H1 (cell line): ENCODE measurements around the gene FAM25C. TPM values are rescaled to one million over a fixed set of nuclear protein-coding genes. Genes with fewer than 3 reads are reported as not detected.
"Not testable (repeated sequence)": the region's sequence is repeated elsewhere in the genome, so short reads cannot be mapped to it uniquely, and the experiment has no call there.

Experiments used
- CTCF ChIA-PET: fragments of 300-600 bp; sonication (Branson Sonifier 250); formaldehyde crosslinking; loops from one replicate; lab custom pipeline; 2021; ENCODE audit not compliant: partially characterized antibody; lab: Charles Lee
- POLR2A ChIA-PET: fragments of 300-600 bp; sonication (Branson Sonifier 250); formaldehyde crosslinking; loops from one replicate; lab custom pipeline; 2021; ENCODE audit warnings: inconsistent platforms; ENCODE audit not compliant: partially characterized antibody; lab: Charles Lee
- DNase-seq, 2 experiments: peaks; one replicate each; pipeline versions ENCODE4 v3.0.0 to v3.0.0-alpha.2; 2010 to 2022; ENCODE audit warnings: low spot score in 2 of 2, low read depth in 1 of 2, mixed read lengths in 1 of 2
- FAIRE-seq: peaks from 2 replicates; lab custom pipeline; 2011; peaks lifted over from hg19 to GRCh38; lab: Jason Lieb, UNC
- H2AFZ ChIP-seq: 2 replicates; pipeline ENCODE4 v1.8.1; 2012; ENCODE audit warnings: low read length, inconsistent platforms
- H2AK5ac ChIP-seq: 2 replicates; pipeline ENCODE4 v1.6.1; 2013; ENCODE audit warnings: low read depth, low read length
- H2BK120ac ChIP-seq: replicated peaks from 2 replicates; pipeline ENCODE3; 2013; ENCODE audit warnings: low read depth, low read length, inconsistent platforms
- H2BK12ac ChIP-seq: 2 replicates; pipeline ENCODE4 v1.6.1; 2013; ENCODE audit warnings: low read depth, low read length
- H2BK15ac ChIP-seq: 2 replicates; pipeline ENCODE4 v1.6.1; 2013; ENCODE audit warnings: low read length
- H2BK20ac ChIP-seq: 2 replicates; pipeline ENCODE4 v1.6.1; 2013; ENCODE audit warnings: low read length
- H2BK5ac ChIP-seq: 2 replicates; pipeline ENCODE4 v1.6.1; 2013; ENCODE audit warnings: low read depth, low read length
- H3K14ac ChIP-seq: 2 replicates; pipeline ENCODE4 v1.6.1; 2013; ENCODE audit warnings: inconsistent platforms; ENCODE audit not compliant: insufficient read length
- H3K18ac ChIP-seq: 2 replicates; pipeline ENCODE4 v1.6.1; 2013; ENCODE audit warnings: low read length; ENCODE audit errors: extremely low read depth
- H3K23ac ChIP-seq: 2 replicates; pipeline ENCODE4 v1.6.1; 2013; ENCODE audit warnings: inconsistent platforms; ENCODE audit not compliant: insufficient read length
- H3K23me2 ChIP-seq: 2 replicates; pipeline ENCODE4 v1.6.1; 2013; ENCODE audit warnings: low read depth, low read length
- H3K27ac ChIP-seq: 2 replicates; pipeline ENCODE4 v1.6.1; 2011; ENCODE audit warnings: low read depth, low read length, inconsistent platforms
- H3K27me3 ChIP-seq, 4 experiments: replicated peaks in 1 of 4; 1 replicate in 1 of 4; 2 replicates in 3 of 4; pipeline versions ENCODE4 v1.6.1 to v1.8.1; 2011 to 2013; ENCODE audit warnings: low read length in 3 of 4, mild to moderate bottlenecking in 3 of 4, inconsistent platforms in 2 of 4, mixed read lengths in 2 of 4, moderate library complexity in 1 of 4; ENCODE audit not compliant: control insufficient read depth in 3 of 4, insufficient read depth in 3 of 4; ENCODE audit errors: extremely low read depth in 1 of 4
- H3K36me3 ChIP-seq, 4 experiments: 2 replicates each; pipeline versions ENCODE4 v1.6.1 to v1.8.1; 2011 to 2013; ENCODE audit warnings: mild to moderate bottlenecking in 4 of 4, low read length in 3 of 4, moderate library complexity in 2 of 4, control low read depth in 1 of 4, inconsistent platforms in 1 of 4; ENCODE audit not compliant: insufficient read depth in 4 of 4, control insufficient read depth in 2 of 4
- H3K4ac ChIP-seq: replicated peaks from 2 replicates; pipeline ENCODE3; 2013; ENCODE audit warnings: low read length, low read depth, mixed read lengths, inconsistent platforms; ENCODE audit not compliant: insufficient read length
- H3K4me1 ChIP-seq, 4 experiments: replicated peaks in 1 of 4; 1 replicate in 1 of 4; 2 replicates in 3 of 4; pipeline versions ENCODE4 v1.6.1 to v1.8.1; 2011 to 2013; ENCODE audit warnings: low read length in 3 of 4, inconsistent platforms in 2 of 4, mixed read lengths in 1 of 4; ENCODE audit not compliant: insufficient read depth in 4 of 4, control insufficient read depth in 3 of 4
- H3K4me2 ChIP-seq, 2 experiments: 2 replicates each; pipeline versions ENCODE4 v1.6.1 to v1.8.1; 2011 to 2013; ENCODE audit warnings: low read depth in 2 of 2, low read length in 2 of 2, control low read depth in 1 of 2, inconsistent platforms in 1 of 2, mild to moderate bottlenecking in 1 of 2; ENCODE audit not compliant: insufficient read depth in 1 of 2
- H3K4me3 ChIP-seq, 4 experiments: fragments of 200-600, 300-600 bp in 1 of 4; sonication (generic), shearing (Covaris generic), sonication (Bioruptor Twin) in 1 of 4; 2 replicates each; pipeline versions ENCODE4 v1.5.1 to v1.8.1; 2011 to 2016; ENCODE audit warnings: low read length in 4 of 4, low read depth in 3 of 4, control low read depth in 2 of 4, inconsistent platforms in 2 of 4, mild to moderate bottlenecking in 2 of 4, mixed read lengths in 1 of 4, moderate library complexity in 1 of 4; ENCODE audit not compliant: insufficient read depth in 2 of 4; ENCODE audit errors: extremely low read depth in 1 of 4
- H3K56ac ChIP-seq: replicated peaks from 2 replicates; pipeline ENCODE3; 2013; ENCODE audit warnings: low read depth, mild to moderate bottlenecking, mixed read lengths, low read length, inconsistent platforms; ENCODE audit not compliant: insufficient read length
- H3K79me1 ChIP-seq: 2 replicates; pipeline ENCODE4 v1.6.1; 2013; ENCODE audit warnings: low read depth, low read length, control low read depth
- H3K79me2 ChIP-seq, 2 experiments: 2 replicates each; pipeline versions ENCODE4 v1.6.1 to v1.8.1; 2012 to 2013; ENCODE audit warnings: low read length in 2 of 2, mild to moderate bottlenecking in 2 of 2, inconsistent platforms in 1 of 2; ENCODE audit not compliant: insufficient read depth in 2 of 2, control insufficient read depth in 1 of 2
- H3K9ac ChIP-seq, 4 experiments: replicated peaks in 1 of 4; 1 replicate in 1 of 4; 2 replicates in 3 of 4; pipeline versions ENCODE4 v1.6.1 to v1.8.1; 2011 to 2013; ENCODE audit warnings: low read depth in 3 of 4, low read length in 3 of 4, control low read depth in 2 of 4, mild to moderate bottlenecking in 2 of 4, moderate library complexity in 2 of 4, inconsistent platforms in 1 of 4; ENCODE audit errors: extremely low read depth in 1 of 4
- H3K9me3 ChIP-seq, 2 experiments: 2 replicates each; pipeline versions ENCODE4 v1.6.1 to v1.8.1; 2012 to 2013; ENCODE audit warnings: mild to moderate bottlenecking in 2 of 2, moderate library complexity in 2 of 2, control low read depth in 1 of 2, inconsistent platforms in 1 of 2, low read depth in 1 of 2, low read length in 1 of 2, mixed read lengths in 1 of 2; ENCODE audit not compliant: insufficient read depth in 2 of 2
- H4K20me1 ChIP-seq, 2 experiments: replicated peaks in 1 of 2; 2 replicates each; pipeline versions ENCODE3 to v1.8.1; 2011 to 2013; ENCODE audit warnings: inconsistent platforms in 2 of 2, low read length in 2 of 2, mild to moderate bottlenecking in 1 of 2; ENCODE audit not compliant: insufficient read depth in 2 of 2, control insufficient read depth in 1 of 2
- H4K5ac ChIP-seq: 2 replicates; pipeline ENCODE4 v1.6.1; 2013; ENCODE audit warnings: low read length, low read depth, mixed read lengths, inconsistent platforms; ENCODE audit not compliant: insufficient read length
- H4K8ac ChIP-seq: 2 replicates; pipeline ENCODE4 v1.8.0; 2013; ENCODE audit warnings: mild to moderate bottlenecking, moderate library complexity, low read length, inconsistent platforms; ENCODE audit not compliant: insufficient read depth; ENCODE audit errors: extremely low read depth
- H4K91ac ChIP-seq: replicated peaks from 2 replicates; pipeline ENCODE3; 2013; ENCODE audit warnings: low read length, mixed read lengths, inconsistent platforms; ENCODE audit not compliant: insufficient read length
- WGBS, 2 experiments: shearing (Covaris generic) in 1 of 2; methylation state at CpG; one replicate each; pipeline versions ENCODE4 v1.1.6 to v1.1.7; 2013 to 2015; ENCODE audit warnings: low lambda C conversion rate in 2 of 2, mixed read lengths in 2 of 2, inconsistent platforms in 1 of 2, low coverage in 1 of 2, missing lambda C conversion rate in 1 of 2; ENCODE audit not compliant: insufficient replicate concordance in 2 of 2, insufficient coverage in 1 of 2, insufficient read length in 1 of 2; ENCODE audit errors: extremely low coverage in 1 of 2, missing lambda C conversion rate in 1 of 2; 5-methylcytosine and 5-hydroxymethylcytosine counted together
- polyA plus RNA-seq, 7 experiments: library from polyadenylated mRNA; depleted of rRNA in 3 of 7; stranded (reverse) in 5 of 7; unstranded in 2 of 7; fragments of >200 nt in 5 of 7; fragments of 200-250 nt in 2 of 7; gene quantifications; 1 replicate in 5 of 7; 2 replicates in 1 of 7; 4 replicates in 1 of 7; pipeline versions ENCODE4 v1.2.1 to v1.2.3, GENCODE V29; 2011 to 2013; ENCODE audit warnings: missing spikeins in 2 of 7, mixed read lengths in 2 of 7
- total RNA-seq: library from RNA; stranded (reverse); fragmentation: NEBNext Ultra II Directional; extraction: Animal tissue kit (Norgen Biotek cat#: 25700); gene quantifications from 2 replicates; pipeline ENCODE4 v1.2.1, GENCODE V29; 2021

FAM25C gene
- total and polyA plus RNA-seq, 2 of the 8 experiments (the other 6 are each of a cell fraction or from before 2014, with no cell fraction given) = not detected

DNA sequence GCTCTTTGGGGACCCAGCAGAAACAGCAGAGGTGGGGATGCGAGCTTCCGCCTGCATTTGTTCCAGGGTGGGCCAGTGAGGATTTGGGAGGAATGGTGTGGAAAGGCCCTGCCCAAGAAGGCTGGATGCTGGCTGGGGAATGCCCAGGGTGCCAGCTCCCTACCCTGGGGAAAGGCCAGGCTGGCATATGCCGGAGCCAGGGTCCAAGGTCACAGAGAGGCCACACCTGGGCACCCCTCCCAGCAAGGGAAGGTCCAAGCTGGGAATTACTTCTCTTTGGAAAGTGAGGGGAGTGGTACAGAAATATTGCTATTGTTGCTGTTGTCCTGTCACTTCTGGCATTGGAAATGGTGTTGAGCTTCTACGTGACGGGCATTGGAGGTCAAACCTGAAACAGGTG, 28.0 kb downstream of the FAM25C start:
- H4K8ac ChIP-seq, H2BK20ac ChIP-seq, H2AK5ac ChIP-seq, H3K27ac ChIP-seq, H3K79me2 ChIP-seq, H3K79me1 ChIP-seq, H2AFZ ChIP-seq, H2BK15ac ChIP-seq, H3K4me2 ChIP-seq, H3K56ac ChIP-seq, CTCF ChIA-PET, H4K20me1 ChIP-seq, H3K23me2 ChIP-seq, H4K5ac ChIP-seq, H3K4ac ChIP-seq, H4K91ac ChIP-seq, H3K27me3 ChIP-seq, H3K9ac ChIP-seq, H2BK12ac ChIP-seq, POLR2A ChIA-PET, H3K9me3 ChIP-seq, H3K36me3 ChIP-seq, H3K14ac ChIP-seq, H3K4me1 ChIP-seq, H3K23ac ChIP-seq, H3K18ac ChIP-seq, DNase-seq, H2BK5ac ChIP-seq, FAIRE-seq, H3K4me3 ChIP-seq, H2BK120ac ChIP-seq: not testable (repeated sequence)
- WGBS, 2 experiments = no CpG with 5 or more reads among the region's 5 CpGs

DNA sequence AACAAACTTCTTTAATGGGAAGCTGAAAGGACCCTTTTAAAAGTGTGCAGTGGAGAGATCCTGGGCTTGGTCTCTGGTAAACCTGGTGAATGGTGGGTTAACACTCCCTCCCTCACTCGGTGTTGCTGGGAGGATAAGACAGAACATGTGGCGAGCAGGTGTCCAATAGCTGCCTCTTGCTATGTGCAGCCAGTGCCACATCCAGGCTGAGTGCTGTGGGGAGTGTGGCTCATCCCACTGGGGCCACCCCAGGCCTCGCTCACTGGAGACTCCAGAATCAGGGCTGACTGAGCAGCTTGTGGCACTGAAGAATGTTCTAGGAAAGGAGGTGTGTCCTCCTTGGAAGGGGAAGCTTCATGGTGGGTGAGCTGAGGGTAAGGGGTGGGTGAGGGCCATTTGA, 29.5 kb downstream of the FAM25C start:
- H4K8ac ChIP-seq, CTCF ChIA-PET, H3K27ac ChIP-seq, POLR2A ChIA-PET, H3K56ac ChIP-seq, H4K5ac ChIP-seq, H3K4me1 ChIP-seq, H3K36me3 ChIP-seq, H3K9me3 ChIP-seq, FAIRE-seq, H2BK12ac ChIP-seq, H2BK5ac ChIP-seq, H3K9ac ChIP-seq, H2BK20ac ChIP-seq, H3K27me3 ChIP-seq, H3K79me1 ChIP-seq, H3K23ac ChIP-seq, H4K91ac ChIP-seq, H2BK120ac ChIP-seq, H3K4me2 ChIP-seq, H3K4me3 ChIP-seq, H4K20me1 ChIP-seq, H3K18ac ChIP-seq, H2AK5ac ChIP-seq, H2AFZ ChIP-seq, H3K4ac ChIP-seq, H3K14ac ChIP-seq, H3K23me2 ChIP-seq, H3K79me2 ChIP-seq, DNase-seq, H2BK15ac ChIP-seq: not testable (repeated sequence)
- 100% methylated on average over 2 of the region's 3 CpGs; no CpG with 5 or more reads in 1 of the 2 experiments for WGBS, 2 experiments
